Calu3 (cell line): ENCODE data around the gene ZNF335. TPM values are rescaled to one million over a fixed set of nuclear protein-coding genes. Genes with fewer than 3 reads are reported as not detected.

Source experiments
- BruUV-seq: library from RNA; stranded (reverse); fragments of 400-500 nt; replicated peaks from 2 replicates; lab custom pipeline; 2021; lab: Mats Ljungman, UMichigan
- CTCF ChIA-PET: fragments of 300-600 bp; sonication (Branson Sonifier 250); formaldehyde crosslinking; loops from one replicate; lab custom pipeline; 2022; ENCODE audit warnings: antibody characterized with exemption; lab: Charles Lee
- DNase-seq: peaks from one replicate; pipeline ENCODE4 v3.0.0; 2022
- H3K27ac Mint-ChIP-seq: one replicate; pipeline ENCODE4 v1.8.0; 2022; ENCODE audit warnings: mixed read lengths; ENCODE audit not compliant: unreplicated experiment
- H3K27me3 Mint-ChIP-seq: one replicate; pipeline ENCODE4 v1.8.0; 2022; ENCODE audit warnings: mixed read lengths; ENCODE audit not compliant: unreplicated experiment
- H3K36me3 Mint-ChIP-seq: one replicate; pipeline ENCODE4 v1.8.0; 2022; ENCODE audit warnings: mild to moderate bottlenecking, moderate library complexity, mixed read lengths; ENCODE audit not compliant: insufficient read depth, unreplicated experiment
- H3K4me1 Mint-ChIP-seq: one replicate; pipeline ENCODE4 v1.8.0; 2022; ENCODE audit warnings: mild to moderate bottlenecking, low read depth, mixed read lengths; ENCODE audit not compliant: unreplicated experiment
- H3K4me3 Mint-ChIP-seq: one replicate; pipeline ENCODE4 v1.8.0; 2022; ENCODE audit warnings: mild to moderate bottlenecking, low read depth, moderate library complexity, mixed read lengths; ENCODE audit not compliant: unreplicated experiment
- H3K9me3 Mint-ChIP-seq: one replicate; pipeline ENCODE4 v1.8.0; 2022; ENCODE audit warnings: low read depth, mixed read lengths; ENCODE audit not compliant: unreplicated experiment
- intact Hi-C: fragments of 100-400 bp; cut with micrococcal nuclease; formaldehyde crosslinking; loops from one replicate; pipeline ENCODE4 v1.10.0; 2022; ENCODE audit not compliant: unreplicated experiment
- total RNA-seq: library from RNA; stranded (reverse); gene quantifications from 2 replicates; pipeline ENCODE4 v1.2.3, GENCODE V29; 2022
- TF ChIP-seq, protein P1 (sequence below): fragments of 200-600 bp; IDR thresholded peaks from one replicate; pipeline ENCODE4 v1.8.0; 2022; ENCODE audit warnings: antibody characterized with exemption; ENCODE audit not compliant: unreplicated experiment

ZNF335 gene
- total RNA-seq, 1 experiment from 2014 or later, result 31.9 TPM

DNA sequence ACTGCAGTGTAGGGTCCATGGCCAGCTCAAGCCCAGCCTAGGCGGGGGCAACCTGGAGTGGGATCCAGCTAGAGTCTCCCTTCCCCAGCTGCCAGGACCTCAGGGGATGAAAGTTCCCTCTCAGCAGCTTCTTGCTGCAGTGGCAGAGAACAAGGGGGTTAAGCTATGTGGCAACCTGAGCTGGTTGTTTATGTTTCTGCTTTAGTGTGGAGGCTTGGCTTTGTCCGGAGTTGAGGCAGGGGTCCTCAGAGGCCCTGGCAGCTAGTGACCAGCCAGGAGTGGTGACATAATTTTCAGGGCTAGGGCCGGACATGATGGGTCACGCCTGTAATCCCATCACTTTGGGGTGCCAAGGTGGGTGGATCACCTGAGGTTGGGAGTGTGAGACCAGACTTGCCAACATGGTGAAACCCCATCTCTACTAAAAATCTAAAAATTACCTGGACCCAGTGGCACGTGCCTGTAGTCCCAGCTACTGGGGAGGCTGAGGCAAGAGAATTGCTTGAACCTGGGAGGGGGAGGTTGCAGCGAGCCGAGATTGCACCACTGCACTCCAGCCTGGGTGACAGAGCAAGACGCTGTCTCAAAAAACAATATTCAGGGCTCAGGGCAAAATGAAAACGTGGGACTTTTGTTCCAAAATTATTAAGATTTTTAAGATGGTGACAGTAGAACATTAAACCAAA is 46.0 kb downstream of the ZNF335 start:
- no TSS peak for BruUV-seq
- CTCF ChIA-PET, result no interaction called here
- H3K27ac Mint-ChIP-seq, result no peak overlapping the region
- no peak overlapping the region for H3K4me3 Mint-ChIP-seq
- DNase-seq, result no peak
- H3K4me1 Mint-ChIP-seq, result no peaks in the 10 kb centered on the region
- no peaks in the 10 kb centered on the region for H3K36me3 Mint-ChIP-seq
- H3K9me3 Mint-ChIP-seq, result no peaks in the 10 kb centered on the region
- H3K27me3 Mint-ChIP-seq, result peaks cover 56% of the 10 kb centered on the region
- TF ChIP-seq, protein P1, sequence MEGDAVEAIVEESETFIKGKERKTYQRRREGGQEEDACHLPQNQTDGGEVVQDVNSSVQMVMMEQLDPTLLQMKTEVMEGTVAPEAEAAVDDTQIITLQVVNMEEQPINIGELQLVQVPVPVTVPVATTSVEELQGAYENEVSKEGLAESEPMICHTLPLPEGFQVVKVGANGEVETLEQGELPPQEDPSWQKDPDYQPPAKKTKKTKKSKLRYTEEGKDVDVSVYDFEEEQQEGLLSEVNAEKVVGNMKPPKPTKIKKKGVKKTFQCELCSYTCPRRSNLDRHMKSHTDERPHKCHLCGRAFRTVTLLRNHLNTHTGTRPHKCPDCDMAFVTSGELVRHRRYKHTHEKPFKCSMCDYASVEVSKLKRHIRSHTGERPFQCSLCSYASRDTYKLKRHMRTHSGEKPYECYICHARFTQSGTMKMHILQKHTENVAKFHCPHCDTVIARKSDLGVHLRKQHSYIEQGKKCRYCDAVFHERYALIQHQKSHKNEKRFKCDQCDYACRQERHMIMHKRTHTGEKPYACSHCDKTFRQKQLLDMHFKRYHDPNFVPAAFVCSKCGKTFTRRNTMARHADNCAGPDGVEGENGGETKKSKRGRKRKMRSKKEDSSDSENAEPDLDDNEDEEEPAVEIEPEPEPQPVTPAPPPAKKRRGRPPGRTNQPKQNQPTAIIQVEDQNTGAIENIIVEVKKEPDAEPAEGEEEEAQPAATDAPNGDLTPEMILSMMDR, result no peak
- intact Hi-C loops, result no loop called here

DNA sequence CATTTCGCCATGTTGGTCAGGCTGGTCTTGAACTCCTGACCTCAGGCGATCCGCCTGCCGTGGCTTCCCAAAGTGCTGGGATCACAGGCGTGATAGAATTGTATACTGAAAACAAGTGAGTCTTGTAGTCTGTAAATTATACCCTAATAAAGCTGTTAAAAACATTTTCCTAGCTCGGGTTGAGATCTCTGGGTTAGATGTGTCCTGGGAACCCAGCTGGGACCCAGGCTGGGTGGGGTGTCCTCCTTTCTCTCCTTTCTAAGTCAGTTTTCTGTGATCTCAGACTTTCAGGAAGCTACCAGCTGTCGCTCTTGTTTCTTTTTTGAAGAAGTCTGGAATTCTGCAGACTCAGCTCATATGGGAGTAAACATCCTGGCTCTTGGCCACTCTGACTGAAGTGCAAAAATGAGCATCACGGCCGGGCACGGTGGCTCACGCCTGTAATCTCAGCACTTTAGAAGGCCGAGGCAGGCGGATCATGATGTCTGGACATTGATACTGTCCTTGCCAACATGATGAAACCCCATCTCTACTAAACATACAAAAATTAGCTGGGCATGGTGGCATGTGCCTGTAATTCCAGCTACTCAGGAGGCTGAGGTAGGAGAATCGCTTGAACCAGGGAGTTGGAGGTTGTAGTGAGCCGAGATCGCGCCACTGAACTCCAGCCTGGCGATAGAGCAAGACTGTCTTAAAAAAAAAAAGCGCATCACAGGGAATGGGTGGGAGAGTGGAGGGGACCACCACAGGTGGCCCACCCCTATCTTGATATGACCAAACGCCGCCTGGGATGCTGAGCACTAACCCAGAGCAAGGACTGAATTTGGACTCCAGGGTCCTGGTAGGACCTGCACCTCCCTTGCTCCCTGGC is 47.4 kb downstream of the ZNF335 start:
- no peak overlapping the region for H3K27ac Mint-ChIP-seq
- no peaks in the 10 kb centered on the region for H3K4me1 Mint-ChIP-seq
- no peak overlapping the region for H3K4me3 Mint-ChIP-seq
- CTCF ChIA-PET, result interaction anchor here (1.6 kb wide), 2 partner anchors 10 to 19 kb away, joined by 3 to 7 read pairs; partner anchors contain the start of gene PCIF1
- H3K36me3 Mint-ChIP-seq, result no peaks in the 10 kb centered on the region
- intact Hi-C loops, result no loop called here
- H3K27me3 Mint-ChIP-seq, result peaks cover 69% of the 10 kb centered on the region
- TF ChIP-seq, protein P1, result no peak
- no peak for DNase-seq
- no peaks in the 10 kb centered on the region for H3K9me3 Mint-ChIP-seq
- no TSS peak for BruUV-seq

DNA sequence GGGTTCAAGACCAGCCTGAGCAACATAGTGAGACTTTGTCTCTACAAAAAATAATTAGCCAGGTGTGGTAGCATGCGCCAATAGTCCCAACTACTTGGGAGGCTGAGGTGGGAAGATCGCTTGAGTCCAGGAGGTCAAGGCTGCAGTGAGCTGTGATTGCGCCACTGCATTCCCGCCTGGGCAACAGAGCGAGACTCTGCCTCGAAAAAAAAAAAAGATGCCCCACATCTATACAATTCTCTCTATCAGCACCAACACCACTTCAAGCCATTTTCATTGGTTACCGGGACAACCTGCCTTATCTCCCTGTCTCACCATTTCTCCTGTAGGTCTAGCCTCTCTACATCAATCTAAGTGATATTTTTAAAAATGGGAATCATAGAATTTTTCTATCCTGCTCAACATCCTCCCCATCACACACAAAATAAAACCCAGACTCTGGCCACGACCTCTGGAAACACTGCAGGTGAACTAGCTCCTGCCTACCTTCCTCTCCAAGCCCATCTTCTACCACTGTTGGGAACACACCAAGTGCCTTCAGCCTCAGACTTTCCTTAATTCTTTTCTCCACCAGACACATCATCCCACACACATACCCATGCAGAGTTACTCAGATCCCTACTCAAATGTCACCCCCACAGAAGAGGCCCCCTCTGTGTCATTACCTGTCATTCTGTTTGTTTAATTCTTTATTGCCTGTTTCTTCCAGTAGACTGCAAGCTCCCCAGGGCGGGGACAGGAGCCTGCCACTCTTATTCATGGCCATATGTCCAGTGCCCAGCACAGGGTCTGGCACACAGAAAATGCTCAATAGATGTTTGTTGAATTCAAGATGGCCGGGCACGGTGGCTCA is 50.4 kb downstream of the ZNF335 start:
- no peak for DNase-seq
- no peaks in the 10 kb centered on the region for H3K4me1 Mint-ChIP-seq
- no peaks in the 10 kb centered on the region for H3K36me3 Mint-ChIP-seq
- TF ChIP-seq, protein P1, result no peak
- intact Hi-C loops, result no loop called here
- H3K4me3 Mint-ChIP-seq, result no peak overlapping the region
- no peak overlapping the region for H3K27ac Mint-ChIP-seq
- H3K9me3 Mint-ChIP-seq, result no peaks in the 10 kb centered on the region
- BruUV-seq, result no TSS peak
- H3K27me3 Mint-ChIP-seq, result peaks cover 54% of the 10 kb centered on the region
- CTCF ChIA-PET, result interaction anchor here (1.2 kb wide), 1 partner anchor 87 kb away, joined by 3 read pairs; no protein-coding TSS in a partner anchor
